HG02763 (cell line): ENCODE data around the gene KIF5B.
"Not testable (repeated sequence)": the region's sequence is repeated elsewhere in the genome, so short reads cannot be mapped to it uniquely, and the experiment has no call there.

ENCODE experiments used
- ATAC-seq: cut with Tn5 transposase; IDR thresholded peaks from one replicate; pipeline ENCODE4 v1.9.1; 2021; ENCODE audit warnings: mild to moderate bottlenecking, moderate library complexity; ENCODE audit not compliant: unreplicated experiment

The KIF5B gene

DNA sequence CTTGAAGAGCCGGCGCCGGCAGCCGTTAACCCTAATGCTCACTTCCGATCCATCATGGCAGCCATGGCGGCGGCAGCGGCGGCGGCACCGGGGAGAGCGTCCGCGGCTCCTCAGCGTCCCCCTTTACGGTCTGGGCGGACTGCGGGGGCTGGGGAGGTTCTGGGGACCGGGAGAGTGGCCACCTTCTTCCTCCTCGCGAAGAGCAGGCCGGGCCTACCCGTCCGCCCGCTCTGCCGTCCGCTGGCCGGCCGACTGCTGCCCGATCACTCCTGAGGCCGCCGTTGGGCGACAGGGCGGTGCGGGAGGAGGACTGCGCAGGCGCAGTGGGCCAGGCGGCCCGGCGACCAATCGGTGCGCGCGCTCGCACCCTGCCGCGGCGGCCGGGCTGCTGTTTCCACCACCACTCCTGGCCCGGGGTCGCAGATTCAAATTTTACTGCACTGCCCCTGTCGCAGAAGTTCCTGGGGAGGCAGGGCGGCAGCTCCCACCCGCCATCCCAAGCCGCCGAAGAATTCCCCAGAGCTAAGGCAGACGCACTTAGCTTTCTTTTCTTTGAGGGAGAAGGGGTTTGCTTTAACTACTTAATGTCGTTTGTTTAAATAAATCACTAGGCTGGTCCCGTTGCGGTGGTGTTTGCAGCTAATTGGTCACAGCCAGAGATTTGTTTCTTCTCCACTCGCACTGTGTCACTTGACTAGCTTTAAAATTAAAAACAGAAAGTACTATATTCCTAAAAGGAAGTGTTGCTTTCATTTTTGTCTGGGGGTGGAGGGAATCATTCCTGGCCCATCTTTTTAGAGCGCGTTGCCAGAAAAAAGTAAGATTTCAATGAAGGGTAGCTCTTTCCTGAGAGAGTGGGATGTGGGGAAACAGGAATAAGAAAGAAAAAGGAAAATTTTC is at the start of gene KIF5B:
Gene KIF5B (minus strand): TSS at position 290 of the 900 bp plus-strand sequence. CDS start 452 bp downstream, outside the sequence.
- ATAC-seq: peak; percentile 89

DNA sequence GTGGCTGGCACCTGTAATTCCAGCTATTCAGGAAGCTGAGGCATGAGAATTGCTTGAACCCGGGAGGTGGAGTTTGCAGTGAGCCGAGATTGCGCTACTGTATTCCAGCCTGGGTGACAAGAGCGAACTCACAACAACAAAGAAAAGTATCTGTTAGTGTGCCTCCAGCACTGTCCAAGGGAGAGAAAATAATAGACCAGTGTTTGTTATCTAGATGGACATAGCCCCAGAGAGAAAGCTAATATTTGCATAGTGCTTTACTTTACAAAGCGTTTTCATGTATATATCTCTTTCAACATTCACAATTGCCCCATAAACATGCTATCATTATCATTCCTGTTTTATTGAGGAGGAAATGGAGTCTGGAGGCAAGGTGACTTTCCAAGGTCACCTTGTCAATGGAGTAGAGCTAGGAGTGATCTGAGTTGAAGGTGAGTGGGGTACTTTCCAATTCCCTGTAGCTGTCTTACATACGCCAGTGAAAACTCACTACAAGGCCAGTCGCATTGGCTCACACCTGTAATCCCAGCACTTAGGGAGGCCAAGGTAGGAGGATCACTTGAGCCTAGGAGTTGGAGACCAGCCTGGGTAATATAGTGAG is 49.7 kb upstream of the KIF5B start:
- ATAC-seq: no peak

DNA sequence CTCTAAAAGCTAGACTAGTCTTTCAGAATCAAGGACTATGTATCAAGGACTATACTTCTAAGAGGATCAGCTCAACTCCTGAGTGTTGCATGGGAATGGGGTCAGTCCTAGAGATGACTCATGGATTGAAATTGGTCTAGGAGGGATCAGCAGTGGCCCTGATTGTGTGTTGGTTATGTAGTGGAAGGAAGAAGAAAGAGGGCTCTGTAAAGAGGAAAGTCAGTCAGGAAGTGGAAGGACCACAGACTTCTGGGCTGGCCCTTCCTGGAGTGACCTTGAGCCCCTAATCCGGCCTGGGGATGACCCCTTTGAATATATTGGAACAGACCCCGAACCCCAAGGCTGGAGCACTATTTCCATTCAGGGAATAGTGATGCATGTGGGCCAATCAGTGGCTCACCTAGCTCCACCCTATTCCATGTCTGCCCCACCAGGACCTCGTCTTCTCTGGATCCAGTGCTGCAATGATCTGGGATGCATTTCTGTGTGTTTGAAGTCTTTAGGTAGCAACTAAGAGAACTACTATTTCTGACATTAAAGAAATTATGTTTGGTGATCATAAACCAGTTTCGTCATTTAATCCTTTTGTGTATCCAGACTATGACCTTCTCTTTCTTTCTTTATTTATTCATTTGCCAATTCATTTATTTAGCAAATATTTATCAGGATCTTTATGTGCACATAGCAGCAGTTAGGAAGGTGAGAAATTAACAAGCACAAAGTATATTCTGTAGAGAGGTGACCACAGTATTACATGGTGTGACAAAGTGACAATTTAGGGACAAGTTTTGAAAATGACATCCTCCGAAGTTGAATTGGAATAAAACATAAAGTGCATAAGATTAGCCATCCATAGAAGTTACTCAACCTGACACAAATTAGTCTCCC is 48.6 kb upstream of the KIF5B start:
- no peak for ATAC-seq

DNA sequence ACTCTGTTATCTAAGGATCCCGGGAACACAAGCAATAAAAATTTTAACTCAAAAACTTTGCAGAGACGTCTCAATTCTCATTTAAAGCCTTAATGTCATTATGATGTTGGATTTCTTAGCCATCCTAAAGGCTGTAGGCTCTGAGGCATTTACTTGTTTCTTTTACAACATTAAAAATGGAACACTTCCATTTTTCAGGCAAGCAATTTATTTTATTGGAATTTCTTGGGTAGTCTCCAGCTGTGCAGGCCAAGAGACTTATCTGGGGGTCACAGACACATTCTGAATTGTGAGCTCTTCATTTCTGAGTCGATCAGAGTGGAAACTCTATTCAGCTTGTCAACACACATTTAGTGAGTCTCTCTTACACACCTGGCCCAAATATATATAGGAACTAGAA is 48.0 kb upstream of the KIF5B start:
- no peak for ATAC-seq

DNA sequence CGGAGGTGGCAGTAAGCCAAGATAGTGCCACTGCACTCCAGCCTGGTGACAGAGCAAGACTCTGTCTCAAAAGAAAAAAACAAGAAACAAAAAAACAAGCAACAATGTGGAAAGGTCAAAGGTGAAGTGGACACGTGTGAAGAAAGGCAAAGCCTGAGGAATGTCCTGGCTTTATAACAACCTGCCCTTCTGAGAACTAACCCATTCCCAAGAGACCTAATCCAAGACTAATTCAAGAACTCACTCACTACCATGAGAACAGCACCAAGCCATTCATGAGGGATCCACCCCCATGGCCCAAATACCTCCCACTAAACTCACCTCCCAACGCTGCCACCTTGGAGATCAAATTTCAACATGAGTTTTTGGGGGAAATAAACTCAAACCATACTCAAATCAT is 47.5 kb upstream of the KIF5B start:
- ATAC-seq: no peak

DNA sequence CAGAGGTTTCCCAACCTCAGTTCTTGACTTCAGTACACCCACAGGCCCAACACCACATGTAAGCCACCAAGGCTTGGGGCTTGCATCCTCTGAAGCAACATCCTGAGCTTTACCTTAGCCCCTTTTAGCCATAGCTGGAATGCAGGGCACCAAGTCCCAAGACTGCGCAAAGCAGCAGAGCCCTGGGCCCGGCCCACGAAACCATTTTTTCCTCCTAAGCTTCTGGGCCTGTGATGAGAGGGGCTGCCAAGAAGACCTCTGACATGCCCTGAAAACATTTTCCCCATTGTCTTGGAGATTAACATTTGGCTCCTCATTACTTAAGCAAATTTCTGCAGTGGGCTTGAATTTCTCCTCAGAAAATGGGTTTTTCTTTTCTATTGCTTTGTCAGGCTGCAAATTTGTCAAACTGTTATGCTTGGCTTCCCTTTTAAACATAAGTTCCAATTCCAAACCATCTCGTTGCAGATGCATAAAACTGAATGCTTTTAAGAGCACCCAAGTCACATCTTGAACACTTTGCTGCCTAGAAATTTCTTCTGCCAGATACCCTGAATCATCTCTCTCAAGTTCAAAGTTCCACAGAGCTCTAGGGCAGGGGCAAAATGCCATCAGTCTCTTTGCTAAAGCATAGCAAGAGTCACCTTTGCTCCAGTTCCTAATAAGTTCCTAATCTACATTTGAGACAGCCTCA is 42.5 kb upstream of the KIF5B start:
- not testable (repeated sequence) for ATAC-seq

DNA sequence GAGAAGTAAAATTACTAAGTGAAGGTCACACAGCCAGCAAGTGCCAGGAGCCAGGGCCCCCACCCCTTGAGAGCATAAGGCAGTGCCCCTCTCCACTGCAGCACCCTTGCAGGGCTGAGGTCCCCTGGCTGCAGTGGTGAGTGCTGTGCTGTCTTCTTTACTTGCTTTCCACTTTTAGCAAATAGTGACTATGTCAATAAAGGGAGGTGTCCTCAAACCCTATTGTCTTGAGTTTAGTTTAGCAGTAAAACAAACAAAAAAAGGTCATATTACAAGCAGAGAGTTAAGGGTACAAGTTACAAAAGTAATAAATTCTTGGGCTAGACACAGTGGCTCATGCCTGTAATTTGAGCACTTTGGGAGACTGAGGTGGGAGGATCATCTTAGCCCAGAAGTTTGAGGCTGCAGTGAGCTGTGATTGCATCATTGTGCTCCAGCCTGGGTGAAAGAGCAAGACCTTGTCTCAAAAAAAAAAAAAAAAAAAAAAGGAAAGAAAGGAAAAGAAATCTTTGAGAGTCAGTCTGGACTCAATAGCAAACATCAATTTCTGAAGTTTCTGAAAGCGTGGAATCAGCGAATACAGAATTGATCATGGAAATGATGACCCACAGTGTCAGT is 39.0 kb upstream of the KIF5B start:
- ATAC-seq: no peak

DNA sequence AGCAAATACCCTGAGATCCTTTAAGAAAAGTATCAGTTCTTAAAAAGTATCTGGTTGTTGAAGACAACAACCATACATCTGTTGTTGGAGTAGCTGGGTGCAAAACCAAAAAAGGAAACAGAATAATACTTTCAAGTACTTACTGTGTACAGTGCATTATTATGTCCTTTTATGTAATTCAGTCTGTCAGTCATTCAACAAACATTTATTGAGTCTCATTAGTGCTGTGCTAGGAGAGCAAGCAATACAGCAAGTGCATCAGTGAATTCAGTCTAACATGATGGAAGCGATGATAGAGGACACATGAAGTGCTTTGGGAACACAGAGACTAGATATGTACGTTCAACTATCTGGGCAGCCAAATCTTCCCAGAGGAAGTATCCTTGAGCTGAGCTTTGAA is 37.4 kb upstream of the KIF5B start:
- no peak for ATAC-seq

DNA sequence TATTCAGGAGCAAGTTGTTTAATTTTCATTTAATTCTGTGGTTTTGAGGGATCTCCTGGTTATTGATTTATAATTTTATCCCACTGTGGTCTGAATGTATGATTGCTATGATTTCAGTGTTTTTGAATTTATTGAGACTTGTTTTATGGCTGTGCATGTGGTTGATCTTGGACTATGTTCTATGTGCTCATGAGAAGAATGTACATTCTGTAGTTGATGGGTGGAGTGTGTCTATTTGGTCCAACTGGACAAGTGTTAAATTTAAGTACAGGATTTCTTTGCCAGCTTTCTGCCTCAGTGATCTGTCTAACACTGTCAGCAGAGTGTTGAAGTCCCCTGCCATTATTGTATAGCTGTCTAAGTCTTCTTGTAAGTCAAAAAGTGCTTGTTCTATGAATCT is 34.8 kb upstream of the KIF5B start:
- no peak for ATAC-seq

DNA sequence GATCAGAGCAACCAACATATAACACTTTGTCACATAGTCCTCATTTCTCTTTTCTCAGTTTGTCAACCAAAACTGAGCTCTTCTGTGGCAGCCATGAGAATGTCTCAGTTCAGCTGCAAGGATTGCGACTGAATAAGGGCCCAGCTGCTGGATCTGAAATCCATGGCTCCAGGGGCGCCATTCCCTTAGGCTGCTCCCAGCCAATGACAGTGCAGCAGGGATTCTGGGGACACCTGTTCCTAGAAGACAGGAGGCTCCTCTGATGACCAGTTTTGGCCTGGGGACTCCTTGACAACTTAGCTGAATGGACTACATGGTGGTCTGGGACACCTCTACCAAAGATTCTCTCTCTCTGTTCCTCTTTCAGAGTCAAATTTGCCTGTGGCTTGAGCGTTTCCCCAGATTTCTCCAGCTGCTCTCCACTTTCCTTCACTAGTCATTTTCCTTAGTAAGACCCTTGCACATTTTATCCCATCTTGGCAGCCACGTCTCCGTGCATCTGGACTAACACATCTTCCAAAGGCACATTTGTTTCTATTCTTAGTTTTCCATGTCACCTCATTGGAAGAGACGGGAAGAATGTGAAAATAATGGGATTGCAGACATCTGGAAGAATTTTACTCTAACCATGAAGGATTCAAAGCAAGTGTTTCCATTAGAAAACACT is 28.1 kb upstream of the KIF5B start:
- no peak for ATAC-seq

DNA sequence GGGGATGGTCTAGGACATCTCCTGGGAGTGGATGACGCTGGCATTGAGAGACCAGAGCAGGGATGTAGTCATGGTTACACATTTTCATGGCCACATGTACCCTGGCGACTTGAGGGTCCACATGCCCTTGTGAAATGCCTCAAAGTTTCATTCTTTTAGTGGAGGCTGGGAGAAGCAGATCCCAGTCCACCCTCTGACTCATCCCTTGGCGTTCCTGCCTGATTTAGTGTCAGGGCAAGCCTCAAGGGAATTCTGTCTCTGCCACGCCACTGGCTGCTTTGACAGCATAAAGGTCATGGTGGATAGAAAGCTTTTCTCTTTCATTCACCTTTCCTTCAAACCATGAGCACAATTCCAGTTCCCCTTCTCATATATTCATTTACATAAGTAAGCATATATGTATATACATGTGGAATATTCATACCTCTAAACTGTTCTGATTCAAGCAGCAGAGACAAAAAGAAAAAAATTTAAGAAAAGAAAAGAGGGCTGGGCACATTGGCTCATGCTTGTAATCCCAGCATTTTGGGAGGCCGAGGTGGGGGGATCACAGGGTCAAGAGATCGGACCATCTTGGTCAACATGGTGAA is 21.8 kb upstream of the KIF5B start:
- no peak for ATAC-seq

DNA sequence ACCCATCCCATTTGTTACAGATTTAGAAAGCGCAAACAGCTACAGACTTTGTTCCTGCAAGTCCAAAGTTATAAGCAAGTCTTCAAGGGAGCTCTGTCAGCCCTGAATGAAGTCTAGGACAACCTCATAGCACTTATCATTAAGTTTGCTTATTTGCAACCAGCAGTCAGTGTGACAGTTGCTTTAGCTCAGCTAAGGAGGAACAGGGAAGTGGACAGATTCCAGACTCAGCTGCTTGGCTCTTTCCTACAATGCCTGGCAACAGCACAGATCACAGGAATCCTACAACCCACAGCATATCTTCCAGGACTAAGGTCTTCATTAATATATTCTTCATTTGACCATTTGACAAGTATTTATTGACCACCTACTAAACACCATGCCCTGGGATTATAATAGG is 17.4 kb upstream of the KIF5B start:
- ATAC-seq: no peak

DNA sequence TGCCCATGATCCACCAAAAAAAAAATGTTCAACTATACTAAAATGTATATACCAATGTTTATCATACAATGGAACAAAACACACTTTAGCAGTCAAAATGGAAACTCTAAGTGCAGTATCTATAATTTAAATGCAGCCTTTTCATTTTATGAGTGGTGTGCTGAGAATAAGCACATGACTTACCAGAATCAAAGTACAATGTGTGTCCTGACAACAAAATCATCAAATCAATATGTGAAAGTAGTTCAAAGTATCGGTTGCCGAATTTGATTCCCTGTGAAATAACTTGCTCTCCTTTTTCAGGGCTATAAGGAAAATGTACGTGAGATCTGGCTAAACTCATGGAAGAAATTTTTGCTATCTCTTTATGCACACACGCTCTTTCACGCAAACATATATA is 16.9 kb upstream of the KIF5B start:
- no peak for ATAC-seq

DNA sequence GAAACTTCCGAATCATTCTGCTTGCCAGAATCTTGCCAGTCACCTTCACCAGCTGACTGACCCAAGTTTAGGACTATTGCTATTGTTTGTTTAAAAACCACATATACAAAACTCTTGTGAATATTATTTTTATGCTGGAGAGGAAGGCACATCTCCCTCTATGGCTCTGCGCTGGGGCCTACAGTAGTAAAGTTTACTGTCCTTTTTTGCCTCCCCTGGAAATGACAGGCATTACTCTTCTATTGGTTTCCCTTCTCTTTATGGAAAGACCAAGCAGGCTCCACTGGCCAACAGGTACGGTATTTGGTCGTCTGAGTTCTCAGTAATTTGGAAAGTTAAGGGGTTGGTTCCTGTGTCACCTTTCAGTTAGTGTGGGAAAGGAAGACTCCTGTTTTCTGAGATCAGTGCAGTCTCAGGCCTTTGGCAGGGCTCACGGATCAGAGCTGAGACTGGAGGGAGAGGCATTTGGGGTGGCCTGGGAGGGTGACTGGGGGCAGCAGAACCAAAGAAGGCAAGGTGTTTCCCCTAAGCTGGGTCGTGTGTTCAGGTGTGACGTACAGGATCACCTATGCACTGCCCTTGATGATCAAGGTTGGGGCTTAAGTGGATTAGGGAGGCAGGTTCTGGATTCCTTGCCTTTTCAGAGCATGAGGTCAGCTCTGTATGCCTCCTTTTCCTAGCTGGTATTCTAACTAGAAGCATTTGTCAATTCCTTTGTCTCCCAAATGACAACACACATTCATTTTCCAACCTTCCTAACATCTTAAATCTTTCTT is 16.0 kb upstream of the KIF5B start:
- ATAC-seq: no peak

DNA sequence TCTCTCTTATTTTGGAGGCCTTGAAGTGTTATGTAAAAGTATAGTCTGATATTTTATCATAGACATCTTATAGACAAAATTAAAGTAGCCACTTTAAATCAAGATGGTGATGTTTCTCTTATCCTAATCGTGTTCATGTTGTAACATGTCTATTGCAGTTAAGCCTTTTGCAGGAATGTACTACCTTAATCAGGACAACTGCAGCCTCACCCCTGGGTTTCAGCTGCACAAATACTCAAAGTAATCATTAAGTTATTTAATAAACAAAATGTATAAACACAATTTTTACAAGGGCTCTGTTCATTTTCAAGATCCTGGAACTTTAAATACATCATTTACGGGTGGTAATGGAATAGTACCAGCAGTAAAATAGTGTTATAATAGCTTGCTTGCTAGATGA is 14.4 kb upstream of the KIF5B start:
- no peak for ATAC-seq

DNA sequence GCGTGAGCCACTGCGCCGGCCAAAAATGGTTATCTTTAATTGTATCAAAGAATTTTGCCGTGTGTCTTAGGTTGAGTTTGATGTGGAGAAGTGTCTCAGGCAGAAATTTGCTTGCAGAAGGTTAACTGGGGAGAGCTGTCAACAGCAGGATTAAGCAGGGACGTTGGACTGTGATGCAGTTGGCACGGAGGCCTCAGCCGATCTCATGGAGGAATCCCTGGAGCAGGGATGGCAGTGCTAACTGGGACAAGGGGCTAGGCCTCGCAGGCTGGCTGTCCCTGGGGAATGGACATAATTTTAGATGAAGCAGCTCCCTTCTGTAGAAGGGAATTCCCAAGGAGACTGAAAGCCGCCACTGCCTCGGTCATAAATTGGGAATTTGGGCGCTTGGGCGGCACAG is 12.3 kb upstream of the KIF5B start:
- ATAC-seq: no peak

DNA sequence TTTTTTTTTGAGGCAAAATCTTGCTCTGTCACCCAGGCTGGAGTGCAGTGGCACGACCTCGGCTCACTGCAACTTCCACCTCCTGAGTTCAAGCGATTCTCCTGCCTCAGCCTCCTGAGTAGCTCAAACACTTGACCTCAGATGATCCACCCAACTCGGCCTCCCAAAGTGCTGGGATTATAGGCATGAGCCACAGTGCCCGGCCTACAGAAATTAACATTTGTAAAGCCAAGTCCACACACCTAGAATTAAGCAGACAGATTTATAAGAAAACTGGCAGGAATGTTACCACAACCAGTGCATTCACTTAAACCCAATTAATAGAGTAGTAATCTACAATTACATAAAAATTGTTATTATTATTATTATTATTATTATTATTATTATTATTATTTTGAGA is 11.7 kb upstream of the KIF5B start:
- not testable (repeated sequence) for ATAC-seq

DNA sequence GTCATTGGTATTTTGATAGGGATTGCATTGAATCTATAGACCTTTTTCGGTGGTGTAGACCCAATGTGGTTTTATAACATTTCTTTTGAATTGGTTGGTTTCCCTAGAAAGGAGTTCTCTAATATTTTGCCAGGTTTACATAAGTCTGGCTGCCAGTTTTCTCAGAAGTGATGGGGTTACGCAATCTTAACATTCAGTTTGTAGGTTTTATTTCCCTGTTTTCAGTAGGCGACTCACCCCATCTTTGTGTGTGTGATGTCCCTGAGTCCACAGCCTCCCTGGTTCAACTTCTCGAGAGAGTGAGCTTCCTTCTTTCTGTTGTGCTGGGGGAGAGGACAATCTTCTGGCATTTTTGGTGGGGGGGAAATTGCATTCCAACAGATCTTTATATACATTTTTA is 9.6 kb upstream of the KIF5B start:
- ATAC-seq: no peak

DNA sequence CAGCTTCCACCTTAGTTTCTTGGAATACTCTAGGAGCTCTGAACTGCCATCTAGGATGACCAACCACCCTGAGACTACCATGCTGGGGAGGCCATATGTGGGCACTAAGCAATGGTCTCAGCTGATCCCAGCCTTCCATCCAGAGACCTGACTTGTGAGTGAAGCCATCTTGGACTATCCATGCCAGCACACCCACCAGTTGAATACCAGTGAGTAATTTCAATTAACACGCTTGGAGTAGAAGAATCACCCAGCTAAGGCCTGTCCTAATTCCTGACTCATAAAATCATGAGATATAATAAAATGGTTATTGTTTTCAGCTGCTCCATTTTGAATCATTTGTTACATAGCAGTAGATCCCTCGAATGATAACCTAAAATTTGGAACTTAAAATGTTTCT is 5.2 kb upstream of the KIF5B start:
- no peak for ATAC-seq
